Stimulated activated CD8-positive, alpha-beta memory T cell treated with anti-CD3 and anti-CD28 coated beads, Interleukin-2, amount 100 ng/mL, for 48 hours (primary cell): ENCODE measurements around the gene HJV.

Experiments
- DNase-seq, 2 donors: peaks; one replicate each; pipeline ENCODE4 v3.0.0-alpha.2; 2020; ENCODE audit warnings: low read depth in 2 of 2

Gene HJV

DNA sequence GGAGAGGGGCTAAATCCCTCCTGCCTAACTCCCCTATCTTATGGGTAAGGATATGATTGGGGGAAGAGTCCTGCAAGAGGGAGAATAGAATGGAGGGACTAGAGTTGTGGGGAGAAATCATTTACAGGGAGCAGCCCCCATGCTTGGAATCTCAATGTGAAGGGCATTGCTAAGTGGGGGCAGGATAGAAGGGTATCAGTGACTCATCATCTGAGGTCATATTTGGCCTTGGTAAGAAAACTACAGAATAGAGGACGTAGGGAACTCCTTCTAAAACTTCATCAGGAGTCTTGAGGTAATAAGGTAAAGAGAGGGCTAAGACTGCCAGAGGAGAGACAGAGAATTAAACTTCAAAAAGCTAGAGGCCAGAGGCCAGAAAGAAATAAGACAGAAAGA is 487 bp downstream of the HJV start:
- DNase-seq = no peak

DNA sequence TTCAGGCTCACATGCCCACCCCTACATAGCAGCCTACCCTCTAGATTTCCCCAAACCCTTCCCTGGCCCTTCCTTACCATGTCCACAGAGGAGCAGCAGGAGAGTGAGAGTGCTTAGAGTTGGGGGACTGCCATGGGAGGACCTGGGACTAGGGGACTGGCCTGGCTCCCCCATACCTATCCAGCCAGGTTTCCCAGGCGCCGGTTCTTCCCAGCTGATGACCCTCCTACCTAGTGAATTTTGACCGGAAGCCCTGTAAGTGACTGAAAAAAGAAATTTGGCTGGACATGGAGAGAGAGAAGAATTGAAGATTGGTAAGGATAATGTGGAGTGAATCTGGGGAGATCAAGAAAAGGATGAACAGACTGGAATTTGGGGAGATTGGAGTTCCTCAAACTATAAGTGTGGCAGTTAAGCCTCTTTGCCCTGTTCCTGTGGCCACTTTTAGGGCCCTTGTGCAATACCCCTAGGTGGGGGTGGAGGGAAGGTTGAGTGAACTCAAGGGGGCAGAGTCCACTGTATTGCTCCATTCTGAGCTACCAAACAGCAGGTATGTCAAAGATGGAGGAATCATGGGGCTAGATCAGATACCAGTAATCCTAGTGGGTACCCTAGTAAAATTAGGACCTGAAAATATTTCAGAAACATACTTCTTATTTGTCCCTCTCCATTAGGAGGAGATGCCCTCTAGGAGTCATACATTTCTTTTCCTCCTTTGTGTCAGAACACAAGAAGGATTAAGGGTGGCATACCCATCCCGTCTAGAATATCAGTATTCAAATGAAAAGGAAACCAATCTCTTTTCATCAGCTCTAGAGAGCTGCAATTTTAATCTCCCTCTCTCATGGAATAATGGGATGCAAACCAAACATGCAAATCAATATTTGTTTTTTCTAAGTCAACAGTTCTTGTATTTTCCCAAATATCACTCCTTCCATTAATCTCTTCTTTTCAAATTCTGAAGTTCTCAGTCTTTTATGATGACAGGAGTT is 1.2 kb downstream of the HJV start:
- no peak for DNase-seq

- no peak for DNase-seq
These were observed 2.1 kb downstream of the HJV start for GRCh38 chr1:146019231-146020057.

- no peak for DNase-seq
These were observed 4.6 kb downstream of the HJV start for GRCh38 chr1:146016891-146017290.

- no peak for DNase-seq
These were observed 8.0 kb downstream of the HJV start for GRCh38 chr1:146013559-146013922.

DNA sequence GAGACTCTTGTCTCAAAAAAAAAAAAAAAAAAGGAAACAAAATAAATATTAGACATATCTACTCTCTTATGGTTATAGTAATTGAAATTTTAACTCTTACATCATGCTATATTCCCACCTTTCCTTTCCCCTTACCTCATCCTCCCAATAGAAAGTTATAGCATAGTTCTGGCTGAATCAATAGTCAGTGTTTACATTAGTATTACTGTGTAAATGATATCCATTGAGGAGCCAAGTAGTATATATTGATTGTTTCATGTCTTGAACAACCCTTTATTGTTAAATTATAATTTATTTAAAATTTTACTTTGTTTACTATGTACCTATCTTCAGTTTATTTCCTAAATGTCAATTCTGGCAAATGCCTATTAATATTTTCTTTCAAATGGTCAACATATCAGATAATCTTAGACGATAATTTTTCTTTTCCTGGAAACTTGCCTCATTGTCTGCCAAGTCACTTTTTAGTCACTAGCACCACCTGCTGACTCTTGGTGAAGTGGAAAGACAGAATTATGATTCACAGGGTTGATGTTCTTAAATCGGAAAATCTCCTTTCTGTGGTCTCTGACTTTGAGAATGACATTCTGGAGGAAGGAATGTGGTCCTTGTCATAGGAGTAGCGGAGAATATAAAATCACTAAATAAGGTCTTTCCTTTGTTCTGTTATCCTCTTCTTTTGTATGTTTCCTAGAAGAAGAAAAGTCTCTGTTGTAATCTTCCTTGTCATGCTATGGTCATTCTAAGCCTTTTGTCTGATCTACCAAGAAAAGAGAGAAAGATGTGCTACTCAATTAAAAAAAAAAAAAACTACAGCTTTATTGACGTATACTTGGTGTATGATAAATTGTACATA is 8.6 kb downstream of the HJV start:
- no peak for DNase-seq

DNA sequence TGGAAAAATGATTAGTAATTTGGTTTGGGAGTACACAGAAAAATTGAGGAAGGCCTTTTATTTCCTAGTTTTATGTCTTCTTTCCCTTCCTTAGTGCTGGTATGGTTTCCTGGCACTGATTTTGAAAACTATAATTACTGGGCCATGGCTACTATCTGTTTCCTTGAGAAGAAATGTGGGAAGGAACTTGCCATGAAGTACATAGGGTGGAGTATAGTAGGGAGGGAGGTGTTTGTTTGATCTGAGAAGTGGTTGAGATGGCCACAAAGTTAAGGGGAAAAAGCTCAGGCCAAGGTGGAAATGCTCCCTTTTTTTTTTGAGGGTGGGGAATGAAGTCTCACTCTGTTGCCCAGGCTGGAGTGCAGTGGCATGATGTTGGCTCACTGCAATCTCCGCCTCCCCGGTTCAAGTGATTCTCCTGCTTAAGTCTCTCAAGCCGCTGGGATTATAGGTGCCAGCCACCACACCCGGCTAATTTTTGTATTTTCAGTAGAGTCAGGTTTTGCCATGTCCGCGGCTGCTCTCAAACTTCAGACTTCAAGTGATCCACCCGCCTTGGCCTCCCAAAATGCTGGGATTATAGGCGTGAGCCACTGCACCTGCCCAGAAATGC is 11.3 kb downstream of the HJV start:
- DNase-seq = no peak

DNA sequence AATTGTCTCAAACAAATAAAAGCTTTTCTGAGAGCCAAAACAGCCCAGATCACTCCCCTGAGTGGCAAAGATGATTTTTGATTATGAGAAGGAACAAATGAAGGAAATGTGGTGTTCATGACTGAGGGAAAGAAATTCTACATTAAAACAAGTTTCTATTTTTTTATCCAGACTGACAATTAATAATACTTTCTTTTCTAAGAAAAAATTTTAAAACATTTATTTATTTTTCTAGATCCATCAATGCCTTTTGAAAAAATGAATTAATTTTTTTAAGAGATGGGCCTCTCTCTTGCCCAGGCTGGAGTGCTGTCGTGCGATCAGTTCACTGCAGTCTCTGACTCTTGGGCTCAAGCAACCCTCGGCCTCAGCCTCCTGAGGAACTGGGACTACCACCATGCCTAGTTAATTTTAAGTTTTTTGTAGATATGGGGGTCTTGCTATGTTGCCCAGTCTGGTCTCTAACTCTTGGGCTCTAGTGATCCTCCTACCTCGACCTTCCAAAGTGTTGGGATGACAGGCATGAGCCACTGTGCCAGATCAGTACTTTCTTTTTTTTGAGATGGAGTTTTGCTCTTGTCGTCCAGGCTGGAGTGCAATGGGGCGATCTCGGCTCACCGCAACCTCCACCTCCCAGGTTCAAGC is 13.9 kb downstream of the HJV start:
- DNase-seq = no peak

DNA sequence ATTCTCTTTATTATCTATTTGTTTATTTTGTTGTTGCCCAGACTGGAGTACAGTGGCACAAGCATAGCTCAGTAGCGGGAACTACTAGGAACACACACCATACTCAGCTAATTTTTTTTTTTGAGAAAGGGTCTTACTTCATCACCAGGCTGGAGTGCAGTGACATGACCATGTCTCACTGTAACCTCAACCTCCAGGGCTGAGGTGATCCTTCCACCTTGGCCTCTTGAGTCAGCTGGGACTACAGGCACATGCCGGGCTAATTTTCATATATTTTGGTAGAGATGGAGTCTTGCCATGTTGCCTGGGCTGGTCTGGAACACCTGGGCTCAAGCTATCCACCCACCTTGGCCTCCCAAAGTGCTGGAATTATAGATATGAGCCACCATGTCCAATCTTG is 19.8 kb downstream of the HJV start:
- no peak for DNase-seq

DNA sequence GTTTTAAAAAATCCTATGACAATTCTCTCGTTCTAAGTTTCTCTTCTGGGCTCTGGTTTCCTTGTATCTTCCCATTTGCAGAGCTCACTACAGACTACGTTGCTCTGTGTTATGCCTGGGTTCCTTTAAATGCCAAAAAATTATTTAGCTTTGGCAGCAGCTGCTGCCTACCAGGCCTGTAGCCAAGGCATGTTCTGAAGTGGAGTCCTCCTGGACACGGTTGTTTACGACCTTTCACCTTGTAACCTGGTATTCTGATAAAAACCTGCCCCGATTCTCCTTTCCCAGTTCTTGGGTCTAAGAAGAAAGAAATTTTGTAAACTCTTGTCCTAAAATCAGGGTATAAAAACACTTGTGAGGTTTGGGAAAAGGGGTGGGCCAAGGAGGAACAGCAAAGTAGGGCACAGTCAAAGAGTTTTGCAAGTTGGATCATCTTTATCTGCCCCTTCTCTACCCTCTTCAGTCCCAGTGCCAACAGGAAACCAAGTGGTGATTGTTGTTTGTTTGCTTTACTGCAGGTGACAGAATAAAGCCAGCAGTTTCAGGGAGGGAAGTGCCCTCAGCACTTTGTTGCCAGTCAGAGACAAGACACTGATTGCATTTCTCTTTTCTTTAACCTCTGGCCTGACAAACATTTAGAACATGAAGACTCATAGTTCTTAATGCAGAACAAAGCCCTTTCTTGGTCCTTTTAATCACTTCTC is 22.1 kb downstream of the HJV start:
- no peak for DNase-seq

DNA sequence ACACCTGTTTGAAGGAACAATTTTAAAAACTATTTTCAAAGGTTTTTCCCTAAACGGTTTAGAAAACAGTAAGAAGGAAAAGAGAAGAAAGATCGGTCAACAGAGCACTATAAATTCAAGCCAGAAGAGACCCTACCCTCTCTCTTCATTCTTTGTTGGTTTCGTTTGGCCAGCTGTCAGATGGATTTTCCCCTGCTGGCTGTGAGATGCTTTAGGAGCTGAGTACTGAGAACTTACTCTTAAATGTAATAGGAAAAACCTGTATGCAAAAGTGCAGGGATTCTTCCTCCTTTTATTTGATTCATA is 23.9 kb downstream of the HJV start:
- no peak for DNase-seq

- DNase-seq = peak in 1 of 2 donors; percentile 32
These were observed 24.4 kb downstream of the HJV start for GRCh38 chr1:145997016-145997717.

DNA sequence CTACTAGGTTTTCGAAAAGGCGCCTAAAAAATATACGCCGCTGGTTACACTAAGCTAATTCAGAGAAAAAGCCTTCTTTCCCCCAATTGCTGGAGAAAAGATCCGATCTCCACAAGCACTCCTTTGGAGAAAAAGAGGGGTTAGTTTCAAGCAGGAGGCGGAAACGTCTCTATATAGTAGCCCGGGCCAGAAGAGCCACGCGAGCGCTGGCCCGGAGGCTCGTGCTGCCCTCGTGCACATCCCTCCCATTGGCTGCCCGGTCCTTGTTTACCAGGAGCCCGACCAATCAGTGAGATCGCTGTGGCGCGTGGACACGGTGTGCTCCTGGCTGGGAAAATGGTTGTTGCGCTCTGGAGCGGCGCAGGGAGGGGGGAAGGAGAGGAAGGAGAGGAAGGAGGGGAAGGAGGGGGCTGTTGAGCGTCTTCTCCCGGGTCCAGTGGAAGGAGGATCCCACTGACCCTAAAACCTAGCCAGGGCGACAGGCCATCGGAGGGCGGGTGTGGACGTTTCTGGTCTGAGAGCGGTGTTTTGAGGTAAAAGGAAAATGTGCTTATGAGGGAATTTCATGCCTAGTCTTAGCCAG is 25.0 kb downstream of the HJV start, which contains the start of gene TXNIP:
TSS of gene TXNIP (minus strand) at position 147 of the 583 bp plus-strand sequence. CDS start 313 bp downstream, outside the sequence.
- DNase-seq = peak; percentile 86 to 92

DNA sequence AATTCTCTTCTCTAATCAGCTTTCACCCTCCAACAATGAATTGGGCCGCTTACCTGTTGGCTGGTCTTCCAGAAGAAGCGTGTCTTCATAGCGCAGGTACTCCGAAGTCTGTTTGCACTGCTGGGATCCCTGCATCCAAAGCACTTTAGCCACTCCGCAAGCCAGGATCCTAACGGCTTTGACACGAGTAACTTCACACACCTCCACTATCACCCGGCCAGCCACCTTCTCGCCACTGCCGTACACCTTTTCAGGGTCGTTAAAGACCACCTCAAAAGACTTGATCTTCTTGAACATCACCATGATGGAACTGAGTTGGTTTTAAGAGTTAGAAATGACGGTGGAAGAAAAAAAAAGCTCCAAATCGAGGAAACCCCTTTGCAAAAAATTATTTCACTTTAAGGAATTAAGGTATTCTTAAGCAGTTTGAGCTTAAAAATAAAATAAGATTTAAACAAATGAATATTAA is 25.5 kb downstream of the HJV start:
- no peak for DNase-seq

DNA sequence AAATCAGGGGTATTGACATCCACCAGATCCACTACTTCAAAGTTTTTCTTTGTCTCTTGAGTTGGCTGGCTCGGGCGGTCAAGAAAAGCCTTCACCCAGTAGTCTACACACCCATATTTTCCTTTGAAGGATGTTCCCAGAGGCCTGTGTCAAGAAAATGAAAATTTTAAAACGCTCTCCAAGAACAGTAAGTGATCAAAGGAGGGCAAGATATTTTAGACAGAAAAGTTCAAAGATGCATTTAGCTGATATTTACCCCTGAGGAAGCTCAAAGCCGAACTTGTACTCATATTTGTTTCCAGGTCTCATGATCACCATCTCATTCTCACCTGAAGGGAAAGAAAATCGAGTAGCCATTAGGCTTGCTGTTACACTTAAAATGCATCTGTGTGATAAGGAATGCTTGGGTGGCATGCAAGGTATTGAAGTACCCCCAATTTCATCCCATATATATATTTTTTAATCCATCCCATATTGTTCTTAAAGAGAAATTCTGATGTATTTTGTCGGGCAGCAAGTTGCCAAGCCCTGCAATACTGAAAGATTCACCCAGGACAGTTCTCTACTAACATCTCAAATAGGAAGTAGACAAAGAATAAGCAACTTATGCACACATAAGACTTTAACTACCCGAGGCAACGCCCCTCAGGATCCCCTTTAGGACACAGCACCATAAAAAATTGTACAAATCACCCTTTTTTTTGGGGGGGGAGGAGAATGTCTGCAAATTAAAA is 26.2 kb downstream of the HJV start:
- no peak for DNase-seq

DNA sequence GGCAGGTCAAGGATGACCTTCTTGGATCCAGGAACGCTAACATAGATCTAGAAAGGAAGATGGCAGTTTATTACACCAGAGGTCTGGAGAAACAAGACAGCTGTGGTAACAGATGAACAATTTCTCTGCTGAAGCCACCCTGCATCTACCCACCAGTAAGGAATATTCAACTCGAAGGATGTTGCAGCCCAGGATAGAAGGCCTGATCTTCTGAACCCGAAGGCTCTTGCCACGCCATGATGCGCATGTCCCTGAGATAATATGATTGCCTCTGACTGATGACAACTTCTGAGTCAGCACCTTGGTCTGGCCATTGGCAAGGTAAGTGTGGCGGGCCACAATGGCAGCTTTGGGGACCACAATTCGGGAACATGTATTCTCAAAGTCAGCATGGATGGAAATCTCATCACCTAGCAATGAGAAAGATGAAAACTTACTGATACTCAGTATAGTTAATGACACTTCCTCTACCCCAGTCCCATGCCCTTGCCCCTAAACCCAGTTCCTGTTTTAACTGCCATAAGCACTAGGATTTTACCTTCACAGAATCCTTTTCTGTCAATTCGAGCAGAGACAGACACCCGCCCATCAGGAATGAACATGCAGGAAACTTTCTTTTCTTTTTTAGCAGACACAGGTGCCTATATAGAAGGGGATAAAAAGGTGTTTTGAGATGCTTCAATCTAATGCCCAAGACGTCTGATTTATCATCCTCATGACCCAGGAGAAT is 27.0 kb downstream of the HJV start:
- DNase-seq = peak in 1 of 2 donors; percentile 37

DNA sequence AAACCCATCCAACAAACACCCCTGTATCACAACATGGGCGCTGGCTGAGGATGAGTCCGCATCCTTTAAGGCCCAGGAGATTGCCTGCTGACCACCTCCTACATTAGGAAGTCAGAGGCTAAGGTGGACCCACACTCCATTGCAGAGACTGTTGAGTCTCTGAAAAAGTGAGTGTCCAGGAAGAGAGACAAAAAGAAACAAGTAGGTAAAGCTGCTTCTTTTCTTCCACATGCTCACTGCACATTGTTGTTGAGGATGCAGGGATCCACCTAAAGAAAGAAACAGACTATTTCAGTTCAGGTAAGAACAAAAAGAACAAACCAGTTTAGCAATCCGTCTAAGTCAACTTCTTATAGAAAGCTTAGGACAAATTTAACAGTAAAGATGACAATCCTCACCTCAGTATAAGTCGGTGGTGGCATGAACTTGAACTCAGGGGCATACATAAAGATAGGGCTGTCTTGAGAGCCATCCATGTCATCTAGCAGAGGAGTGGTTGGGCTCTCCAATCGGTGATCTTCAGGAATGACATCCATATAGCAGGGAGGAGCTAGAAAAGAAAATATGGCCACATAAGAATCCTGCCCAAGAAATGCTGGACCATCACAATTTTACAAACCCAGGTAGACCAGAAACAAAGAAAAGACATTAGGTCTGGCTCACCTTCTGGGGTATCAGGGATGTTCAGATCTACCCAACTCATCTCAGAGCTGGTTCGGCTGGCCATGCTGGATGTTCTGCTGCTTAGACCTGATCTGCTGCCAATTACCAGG is 27.7 kb downstream of the HJV start:
- DNase-seq = no peak
